Measurements from ENCODE around the gene VPS41.
"Not testable (repeated sequence)": the region's sequence is repeated elsewhere in the genome, so short reads cannot be mapped to it uniquely, and the experiment has no call there.

VPS41 gene

DNA sequence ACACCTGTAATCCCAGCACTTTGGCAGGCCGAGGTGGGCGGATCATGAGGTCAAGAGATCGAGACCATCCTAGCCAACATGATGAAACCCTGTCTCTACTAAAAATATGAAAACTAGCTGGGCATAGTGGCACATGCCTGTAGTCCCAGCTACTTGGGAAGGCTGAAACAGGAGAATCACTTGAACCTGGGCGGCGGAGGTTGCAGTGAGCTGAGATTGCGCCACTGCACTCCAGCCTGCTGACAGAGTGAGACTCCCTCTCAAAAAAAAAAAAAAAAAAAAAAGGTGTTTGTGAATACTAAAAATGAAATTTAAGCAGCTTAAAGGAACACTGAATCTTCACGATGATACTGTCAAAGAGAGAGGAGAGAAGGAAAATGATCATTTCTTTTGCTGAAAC, 54.0 kb downstream of the VPS41 start:
- DNase-seq, result not testable (repeated sequence)

GRCh38 chr7:38851321-38851720, 57.7 kb downstream of the VPS41 start:
- no peak for DNase-seq

DNA sequence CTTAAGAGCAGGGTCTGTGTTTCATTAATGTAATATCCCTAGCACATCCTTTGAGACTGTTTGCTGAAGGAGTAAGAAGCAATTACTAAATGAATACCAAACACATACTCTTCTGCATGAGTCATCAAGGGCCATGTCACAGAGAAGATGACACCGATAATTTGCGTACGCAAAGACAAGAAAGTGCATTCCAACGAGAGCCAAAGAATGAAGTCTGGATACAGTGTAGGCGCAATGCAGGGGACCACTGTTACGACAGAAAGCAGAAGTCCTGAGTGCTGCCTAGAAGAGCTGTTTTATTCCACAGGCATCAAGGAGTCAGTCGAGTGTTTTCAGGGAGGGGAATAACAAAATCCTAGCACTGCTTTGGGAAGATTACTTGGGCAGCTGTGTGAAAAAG, 62.7 kb downstream of the VPS41 start:
- DNase-seq, result no peak

GRCh38 chr7:38844952-38845563, 63.9 kb downstream of the VPS41 start:
- no peak for DNase-seq

DNA sequence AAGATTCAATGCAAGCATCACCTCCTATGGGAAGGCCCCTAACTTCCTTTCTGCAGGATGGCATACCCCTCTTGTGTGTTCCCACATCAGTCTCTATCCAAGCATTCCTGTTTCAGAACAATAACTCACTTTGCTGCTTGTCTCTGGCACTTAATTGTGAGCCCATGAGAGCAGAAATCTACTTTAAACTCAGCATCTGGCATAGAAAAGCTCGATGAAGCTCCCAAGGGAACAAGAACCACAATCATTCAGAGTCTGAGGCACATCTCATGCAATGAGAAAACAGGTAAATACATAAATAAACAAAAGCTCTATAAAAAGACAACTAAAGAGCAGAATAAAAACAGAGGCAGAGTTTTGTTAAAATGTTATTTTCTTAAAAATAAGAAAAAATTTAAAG, 66.2 kb downstream of the VPS41 start:
- no peak for DNase-seq

GRCh38 chr7:38840736-38841460, 68.1 kb downstream of the VPS41 start:
- no peak for DNase-seq

DNA sequence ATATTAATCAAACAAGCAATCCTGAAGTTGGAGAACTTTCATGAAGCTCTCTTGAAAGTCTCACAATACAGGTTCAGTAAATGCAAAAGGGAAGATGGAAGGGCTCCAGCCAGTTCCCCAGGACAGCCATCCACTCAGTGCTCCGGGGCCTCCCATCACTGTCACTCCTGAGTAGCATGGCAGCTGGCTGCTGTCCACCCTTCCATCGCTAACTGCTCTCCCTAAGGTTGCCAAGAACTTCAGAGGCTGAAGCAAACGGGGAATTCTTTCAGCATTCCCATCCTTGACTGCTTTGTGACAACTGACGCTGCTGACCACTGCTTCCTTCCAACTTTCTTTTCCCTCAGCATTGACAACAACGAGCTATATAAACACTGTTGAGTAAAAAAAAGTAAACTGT, 69.1 kb downstream of the VPS41 start:
- DNase-seq, result no peak

- DNase-seq, result no peak
Observed at GRCh38 chr7:38838725-38839385, 70.1 kb downstream of the VPS41 start.

DNA sequence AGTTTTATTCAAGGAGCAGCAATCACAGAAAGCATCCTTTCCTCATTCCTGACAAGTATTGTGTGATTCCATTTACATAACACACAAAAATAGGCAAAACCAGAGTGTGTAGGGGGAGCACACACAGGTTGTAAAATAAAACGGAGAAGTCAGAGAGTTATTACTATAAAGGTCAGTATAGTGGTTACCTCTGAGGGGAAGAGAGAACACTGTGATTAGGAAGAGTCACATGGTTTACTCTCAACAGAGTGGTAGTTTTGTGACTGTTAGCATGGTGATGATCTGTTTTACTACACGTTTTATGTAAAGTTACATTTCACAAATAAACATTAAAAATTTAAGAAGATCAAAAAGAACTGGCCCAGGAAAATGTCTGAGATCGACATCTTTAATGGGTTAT, 74.6 kb downstream of the VPS41 start:
- DNase-seq, result no peak

DNA sequence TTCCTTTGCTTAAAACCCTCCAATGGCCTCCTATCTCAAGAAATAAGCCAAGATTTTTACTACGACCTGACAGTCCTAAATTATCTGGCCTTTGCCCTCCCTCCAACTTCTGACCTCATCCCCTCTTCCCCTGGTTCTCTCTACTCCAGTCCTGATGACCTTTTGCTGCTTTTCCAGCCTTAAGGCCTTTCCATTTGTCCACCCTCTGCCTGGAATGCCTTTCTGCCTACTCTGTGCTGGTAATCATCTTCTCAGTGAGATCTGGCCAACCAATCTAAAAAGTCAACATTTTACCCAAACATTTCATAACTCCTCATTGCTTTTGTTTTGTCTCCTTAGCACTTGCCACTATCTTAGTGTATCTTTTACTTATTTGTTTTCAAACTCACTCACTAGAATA, 75.7 kb downstream of the VPS41 start:
- no peak for DNase-seq

- DNase-seq, result no peak
Observed at GRCh38 chr7:38831259-38831996, 77.6 kb downstream of the VPS41 start.

- no peak for DNase-seq
Observed at GRCh38 chr7:38830826-38831225, 78.2 kb downstream of the VPS41 start.

- no peak for DNase-seq
Observed at GRCh38 chr7:38829488-38830165, 79.4 kb downstream of the VPS41 start.

DNA sequence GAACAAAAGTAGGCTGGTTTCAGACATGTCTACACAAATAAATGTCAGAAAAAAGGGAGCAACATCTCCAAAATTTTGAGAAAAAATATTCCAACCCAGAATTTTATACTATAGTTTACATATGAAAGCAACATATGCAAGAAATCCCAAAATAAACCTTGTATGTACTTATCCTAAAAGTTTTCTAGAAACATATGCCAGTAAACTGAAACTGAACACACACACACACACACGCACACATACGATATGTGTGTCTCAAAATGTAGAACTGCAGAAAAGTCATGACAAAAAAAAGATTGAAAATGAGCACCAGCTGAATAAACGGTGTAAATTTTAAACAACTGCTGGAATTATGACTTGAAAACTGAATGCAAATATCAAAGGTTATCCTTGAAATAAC, 81.0 kb downstream of the VPS41 start:
- no peak for DNase-seq

DNA sequence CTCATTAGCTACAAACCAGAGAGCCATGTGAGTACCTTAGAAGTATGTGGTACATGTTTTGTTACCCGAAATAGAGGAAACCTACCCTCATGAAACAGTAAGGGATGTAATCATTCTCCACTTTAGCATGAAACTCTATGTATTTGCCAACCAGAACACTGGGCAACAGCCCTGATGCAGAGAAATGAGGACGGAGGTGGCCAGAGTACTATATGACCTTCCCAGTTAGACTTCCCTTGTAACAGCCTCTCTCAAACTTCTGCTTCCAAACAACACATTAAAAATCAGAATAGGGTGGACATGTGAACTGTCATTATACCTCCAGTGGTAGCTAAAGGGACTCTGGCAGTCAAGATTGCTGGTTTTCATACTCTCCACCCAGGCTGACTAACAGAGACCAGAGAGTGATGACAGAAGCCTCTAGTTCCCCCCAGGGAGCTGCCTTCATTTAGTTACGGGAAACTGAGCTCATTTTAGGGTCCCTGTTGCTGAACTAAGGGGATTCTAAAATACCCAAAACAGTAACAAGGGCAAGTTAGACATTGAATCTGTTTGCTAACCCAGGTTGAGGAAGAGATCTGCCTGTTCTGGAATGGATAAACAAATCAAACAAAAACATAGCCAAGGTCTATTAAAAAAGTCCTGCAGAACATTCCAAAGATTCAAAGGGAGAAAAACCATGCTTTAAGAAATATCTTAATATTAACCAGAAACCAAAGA, 83.1 kb downstream of the VPS41 start:
- DNase-seq, result no peak

GRCh38 chr7:38824948-38825347, 84.0 kb downstream of the VPS41 start:
- DNase-seq, result no peak

DNA sequence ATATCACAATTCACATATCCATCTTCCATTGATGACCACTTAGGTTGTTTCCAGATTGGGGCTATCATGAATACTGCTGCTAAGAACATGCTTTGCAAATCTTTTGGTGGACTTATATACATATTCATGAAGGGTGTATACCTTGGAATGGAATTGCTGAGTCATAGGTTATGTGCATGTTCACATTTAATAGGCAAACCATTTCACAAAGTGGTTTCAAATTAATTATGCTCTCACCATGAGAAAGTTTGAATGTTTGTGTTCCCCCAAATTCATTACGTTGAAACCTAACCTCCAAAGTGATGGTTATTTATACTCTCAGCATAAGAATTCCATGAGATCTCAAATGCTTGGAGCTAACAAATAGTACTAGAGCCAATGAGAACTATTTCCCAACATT, 86.4 kb downstream of the VPS41 start:
- no peak for DNase-seq

DNA sequence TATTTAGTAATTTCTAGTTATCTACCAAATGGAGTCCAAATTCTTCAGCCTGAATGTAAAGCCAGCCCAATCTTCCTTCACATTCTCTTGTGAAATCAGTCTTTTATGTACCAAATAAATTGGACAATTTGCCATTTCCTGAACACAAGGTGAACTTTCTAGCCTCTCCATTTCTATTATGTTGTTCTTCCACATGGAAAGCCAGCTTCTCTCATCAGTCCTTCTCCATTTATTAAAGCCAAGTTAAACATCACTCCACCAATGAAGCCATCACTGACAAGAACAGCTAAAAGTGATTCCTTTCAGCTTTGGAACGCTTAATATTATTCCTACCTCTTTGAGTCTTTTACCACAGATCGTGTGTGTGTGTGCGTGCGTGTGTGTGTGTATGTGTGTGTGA, 88.4 kb downstream of the VPS41 start:
- no peak for DNase-seq

DNA sequence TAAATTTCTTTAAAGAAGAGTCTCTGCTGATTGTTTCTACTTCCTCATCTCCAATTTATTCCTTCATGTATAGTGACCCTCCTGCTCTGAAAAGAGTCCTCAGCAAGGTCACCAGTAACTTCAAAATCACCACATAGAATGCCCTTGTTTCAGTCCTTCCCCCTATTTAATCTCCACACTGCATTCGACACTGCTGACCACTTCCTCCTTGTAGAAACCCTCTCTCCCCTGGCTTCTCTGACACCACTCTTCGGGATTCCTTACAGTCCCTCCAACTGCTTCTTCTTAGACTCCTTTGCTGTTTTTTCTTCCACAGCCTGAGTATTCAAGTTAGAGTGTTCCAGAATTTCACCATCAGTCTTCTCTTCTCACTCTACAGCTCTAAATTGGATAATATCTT, 89.5 kb downstream of the VPS41 start:
- DNase-seq, result no peak

DNA sequence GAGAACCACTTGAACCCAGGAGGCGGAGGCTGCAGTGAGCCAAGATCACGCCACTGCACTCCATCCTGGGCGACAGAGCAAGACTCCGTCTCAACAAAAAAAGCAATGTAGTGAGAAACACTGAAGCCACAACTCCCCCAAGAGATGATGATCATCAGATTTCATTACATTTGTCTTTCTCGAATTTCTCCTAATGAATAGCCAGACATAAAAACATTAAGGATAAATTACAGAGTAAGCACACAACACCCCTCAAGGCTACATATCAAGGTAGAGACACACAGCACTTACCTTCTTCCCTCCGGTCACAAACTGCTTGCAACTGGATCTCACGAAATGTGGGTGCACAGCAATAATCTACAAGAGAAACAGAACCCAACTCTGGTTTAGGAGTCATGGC, 91.5 kb downstream of the VPS41 start:
- no peak for DNase-seq

- no peak for DNase-seq
Observed at GRCh38 chr7:38813768-38814167, 95.2 kb downstream of the VPS41 start.

GRCh38 chr7:38806912-38807311, 102.1 kb downstream of the VPS41 start:
- no peak for DNase-seq
